ENCODE data around the gene LETM1. TPM values are rescaled to one million over a fixed set of nuclear protein-coding genes. Genes with fewer than 3 reads are reported as not detected.

The LETM1 gene
- polyA plus RNA-seq, 1 donor (not counting 4 experiments of a cell fraction or from before 2014, with no cell fraction given): 25.6 TPM

DNA sequence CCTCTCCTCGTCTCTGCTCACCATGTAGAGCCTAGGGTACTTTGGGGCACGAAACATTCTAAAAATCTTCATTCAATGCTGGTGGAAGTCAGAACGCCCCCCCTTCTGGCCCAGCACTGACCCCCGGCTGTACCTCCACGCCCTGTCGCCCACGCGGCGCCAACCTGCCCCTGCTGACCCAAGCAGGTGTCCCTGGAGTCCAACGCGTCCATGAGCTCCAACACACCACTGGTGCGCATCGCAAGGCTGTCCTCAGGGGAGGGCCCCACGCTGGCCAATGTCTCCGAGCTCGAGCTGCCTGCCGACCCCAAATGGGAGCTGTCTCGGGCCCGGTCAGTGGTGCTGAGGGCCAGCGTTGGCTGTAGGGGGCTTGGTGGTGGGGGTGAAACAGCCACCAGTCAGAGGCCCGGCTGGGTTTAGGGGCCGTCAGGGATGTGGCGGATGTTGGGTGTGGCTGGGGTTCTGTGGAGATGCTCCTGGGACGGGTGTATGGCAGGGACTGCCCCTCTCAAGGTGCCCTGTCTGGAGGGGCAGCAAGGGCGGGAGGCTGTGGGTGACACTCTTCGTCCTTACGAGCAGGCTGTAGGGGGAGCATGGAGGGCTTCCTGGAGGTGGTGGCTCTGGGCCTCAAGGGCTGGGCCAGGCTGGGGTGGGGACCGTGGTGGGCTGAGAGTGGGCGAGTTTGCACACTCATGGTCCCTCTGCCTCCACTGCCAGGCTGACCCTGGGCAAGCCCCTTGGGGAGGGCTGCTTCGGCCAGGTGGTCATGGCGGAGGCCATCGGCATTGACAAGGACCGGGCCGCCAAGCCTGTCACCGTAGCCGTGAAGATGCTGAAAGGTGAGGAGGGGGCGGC lies 51.1 kb downstream of the LETM1 start:
- Histone ChIP-seq H3K4me1 (ENCODE audit: control insufficient read depth, extremely low read depth, insufficient read depth, low read length) (no peaks in the 10 kb centered on the region), H3K9me1 (ENCODE audit: control insufficient read depth, extremely low read depth, insufficient read depth, low read length) (no peaks in the 10 kb centered on the region), H3K36me3 (ENCODE audit: control insufficient read depth in 2 of 2, extremely low read depth in 1 of 2, insufficient read depth in 2 of 2, low read length in 2 of 2) (peaks cover 22 to 23% of the 10 kb centered on the region in 2 experiments), H3K27ac (ENCODE audit: control insufficient read depth, insufficient read depth, low read length) (no peak overlapping the region), H3K9ac (ENCODE audit: control insufficient read depth, extremely low read depth, insufficient read depth, low read length) (no peak overlapping the region), H4K20me1 (ENCODE audit: control insufficient read depth, extremely low read depth, insufficient read depth, low read length) (peaks cover 7% of the 10 kb centered on the region), H3K4me3 (ENCODE audit: control insufficient read depth in 2 of 3, extremely low read depth in 1 of 3, insufficient read depth in 2 of 3, low read depth in 1 of 3, low read length in 3 of 3) (no peak overlapping the region), H3K4me2 (ENCODE audit: control insufficient read depth, extremely low read depth, insufficient read depth, low read depth, low read length) (no peak overlapping the region), H3K79me2 (ENCODE audit: control insufficient read depth, insufficient read depth, low read length) (no peaks in the 10 kb centered on the region), H3K27me3 (ENCODE audit: control insufficient read depth, extremely low read depth, insufficient read depth, low read length) (no peaks in the 10 kb centered on the region), H2AFZ (ENCODE audit: control insufficient read depth, low read length) (no peak overlapping the region), H3K9me3 (ENCODE audit: control insufficient read depth, low read depth, low read length) (no peaks in the 10 kb centered on the region)
- dilution Hi-C loops (cut with MboI; ENCODE audit: extremely low pct_ligation_motif_present, low sequenced_read_pairs): no loop called here
- TF ChIP-seq EZH2 (IDR thresholded peaks at IDR 0.05; ENCODE audit: low read length): no peak
- TF ChIP-seq, protein P1, sequence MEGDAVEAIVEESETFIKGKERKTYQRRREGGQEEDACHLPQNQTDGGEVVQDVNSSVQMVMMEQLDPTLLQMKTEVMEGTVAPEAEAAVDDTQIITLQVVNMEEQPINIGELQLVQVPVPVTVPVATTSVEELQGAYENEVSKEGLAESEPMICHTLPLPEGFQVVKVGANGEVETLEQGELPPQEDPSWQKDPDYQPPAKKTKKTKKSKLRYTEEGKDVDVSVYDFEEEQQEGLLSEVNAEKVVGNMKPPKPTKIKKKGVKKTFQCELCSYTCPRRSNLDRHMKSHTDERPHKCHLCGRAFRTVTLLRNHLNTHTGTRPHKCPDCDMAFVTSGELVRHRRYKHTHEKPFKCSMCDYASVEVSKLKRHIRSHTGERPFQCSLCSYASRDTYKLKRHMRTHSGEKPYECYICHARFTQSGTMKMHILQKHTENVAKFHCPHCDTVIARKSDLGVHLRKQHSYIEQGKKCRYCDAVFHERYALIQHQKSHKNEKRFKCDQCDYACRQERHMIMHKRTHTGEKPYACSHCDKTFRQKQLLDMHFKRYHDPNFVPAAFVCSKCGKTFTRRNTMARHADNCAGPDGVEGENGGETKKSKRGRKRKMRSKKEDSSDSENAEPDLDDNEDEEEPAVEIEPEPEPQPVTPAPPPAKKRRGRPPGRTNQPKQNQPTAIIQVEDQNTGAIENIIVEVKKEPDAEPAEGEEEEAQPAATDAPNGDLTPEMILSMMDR (optimal IDR thresholded peaks at IDR 0.05 in 1 of 3, IDR thresholded peaks at IDR 0.05 in 1 of 3, conservative IDR thresholded peaks at IDR 0.05 in 1 of 3; ENCODE audit: extremely low read depth in 1 of 3, insufficient read depth in 2 of 3, low read length in 3 of 3): no peak
- no peak for DNase-seq (ENCODE audit: low read depth, low spot score)
- FAIRE-seq: no peak

DNA sequence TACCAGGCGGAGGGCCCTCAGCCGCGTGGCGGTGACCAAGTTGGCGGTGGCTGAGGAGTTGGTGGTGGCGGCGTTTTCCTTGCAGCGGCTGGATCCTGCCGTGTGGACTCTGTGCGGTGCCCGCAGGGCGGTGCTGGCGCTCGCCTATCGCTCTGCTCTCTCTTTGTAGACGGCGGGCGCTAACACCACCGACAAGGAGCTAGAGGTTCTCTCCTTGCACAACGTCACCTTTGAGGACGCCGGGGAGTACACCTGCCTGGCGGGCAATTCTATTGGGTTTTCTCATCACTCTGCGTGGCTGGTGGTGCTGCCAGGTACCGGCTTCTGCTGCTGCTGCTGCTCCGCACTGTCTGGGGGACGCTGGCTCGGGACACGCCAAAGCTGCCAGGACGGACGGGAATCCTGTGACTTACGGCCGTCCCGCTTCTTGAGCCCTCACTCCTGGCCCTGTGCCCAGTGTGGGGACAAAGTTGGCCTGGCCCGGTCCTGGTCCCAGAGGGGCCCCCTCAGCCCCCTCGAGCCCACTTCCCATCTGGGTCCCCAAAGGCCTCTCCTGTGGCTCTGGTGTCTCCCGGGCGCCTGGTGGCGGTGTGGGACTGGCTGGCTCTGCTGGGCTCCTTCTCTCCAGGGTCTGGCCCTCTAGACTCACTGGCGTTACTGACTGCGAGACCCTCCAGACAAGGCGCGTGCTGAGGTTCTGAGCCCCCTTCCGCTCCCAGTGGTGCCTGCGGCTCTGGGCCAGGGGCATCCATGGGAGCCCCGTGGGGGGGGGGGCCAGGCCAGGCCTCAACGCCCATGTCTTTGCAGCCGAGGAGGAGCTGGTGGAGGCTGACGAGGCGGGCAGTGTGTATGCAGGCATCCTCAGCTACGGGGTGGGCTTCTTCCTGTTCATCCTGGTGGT lies 52.2 kb downstream of the LETM1 start:
- peaks cover 22 to 26% of the 10 kb centered on the region in 2 experiments for H3K36me3 ChIP-seq (ENCODE audit: control insufficient read depth in 2 of 2, extremely low read depth in 1 of 2, insufficient read depth in 2 of 2, low read length in 2 of 2)
- FAIRE-seq (no peak), DNase-seq (ENCODE audit: low read depth, low spot score) (no peak)
- no peaks in the 10 kb centered on the region for H3K9me3 ChIP-seq (ENCODE audit: control insufficient read depth, low read depth, low read length)
- no peak overlapping the region for H3K4me2 ChIP-seq (ENCODE audit: control insufficient read depth, extremely low read depth, insufficient read depth, low read depth, low read length)
- dilution Hi-C loops (cut with MboI; ENCODE audit: extremely low pct_ligation_motif_present, low sequenced_read_pairs): no loop called here
- peaks cover 2% of the 10 kb centered on the region for H4K20me1 ChIP-seq (ENCODE audit: control insufficient read depth, extremely low read depth, insufficient read depth, low read length)
- no peak overlapping the region for H2AFZ ChIP-seq (ENCODE audit: control insufficient read depth, low read length)
- no peak overlapping the region for H3K4me3 ChIP-seq (ENCODE audit: control insufficient read depth in 2 of 3, extremely low read depth in 1 of 3, insufficient read depth in 2 of 3, low read depth in 1 of 3, low read length in 3 of 3)
- TF ChIP-seq EZH2 (IDR thresholded peaks at IDR 0.05; ENCODE audit: low read length): no peak
- TF ChIP-seq, protein P1 (optimal IDR thresholded peaks at IDR 0.05 in 1 of 3, IDR thresholded peaks at IDR 0.05 in 1 of 3, conservative IDR thresholded peaks at IDR 0.05 in 1 of 3; ENCODE audit: extremely low read depth in 1 of 3, insufficient read depth in 2 of 3, low read length in 3 of 3): no peak
- no peaks in the 10 kb centered on the region for H3K4me1 ChIP-seq (ENCODE audit: control insufficient read depth, extremely low read depth, insufficient read depth, low read length)
- no peak overlapping the region for H3K27ac ChIP-seq (ENCODE audit: control insufficient read depth, insufficient read depth, low read length)
- no peaks in the 10 kb centered on the region for H3K79me2 ChIP-seq (ENCODE audit: control insufficient read depth, insufficient read depth, low read length)
- H3K9me1 ChIP-seq (ENCODE audit: control insufficient read depth, extremely low read depth, insufficient read depth, low read length): no peaks in the 10 kb centered on the region
- no peak overlapping the region for H3K9ac ChIP-seq (ENCODE audit: control insufficient read depth, extremely low read depth, insufficient read depth, low read length)
- H3K27me3 ChIP-seq (ENCODE audit: control insufficient read depth, extremely low read depth, insufficient read depth, low read length): no peaks in the 10 kb centered on the region

Data from keratinocyte (primary cell).